Measurements from ENCODE around the gene ZNF618. TPM values are rescaled to one million over a fixed set of nuclear protein-coding genes. Genes with fewer than 3 reads are reported as not detected.

ZNF618 gene
- total and polyA plus RNA-seq, 8 donors = 5.1 to 14.0 (median 8.1) TPM

- H3K4me1 ChIP-seq = peaks cover 26 to 29% (median 26%) of the 10 kb centered on the region in 3 donors
- ATAC-seq = no peak
- 71 to 74% methylated on average over 11 of the region's 11 CpGs for WGBS, 2 donors
- intact Hi-C loops (cut with DNase I) = loop anchor here in 1 of 3 donors (5.0 kb wide), 1 partner anchor 208 kb away; no protein-coding TSS in a partner anchor
- H3K27ac ChIP-seq = no peak overlapping the region
- H3K9me3 ChIP-seq = no peaks in the 10 kb centered on the region
- no peak overlapping the region for H3K4me3 ChIP-seq
- no peak for FAIRE-seq
- DNase-seq = no peak
- TF ChIP-seq, protein P1, sequence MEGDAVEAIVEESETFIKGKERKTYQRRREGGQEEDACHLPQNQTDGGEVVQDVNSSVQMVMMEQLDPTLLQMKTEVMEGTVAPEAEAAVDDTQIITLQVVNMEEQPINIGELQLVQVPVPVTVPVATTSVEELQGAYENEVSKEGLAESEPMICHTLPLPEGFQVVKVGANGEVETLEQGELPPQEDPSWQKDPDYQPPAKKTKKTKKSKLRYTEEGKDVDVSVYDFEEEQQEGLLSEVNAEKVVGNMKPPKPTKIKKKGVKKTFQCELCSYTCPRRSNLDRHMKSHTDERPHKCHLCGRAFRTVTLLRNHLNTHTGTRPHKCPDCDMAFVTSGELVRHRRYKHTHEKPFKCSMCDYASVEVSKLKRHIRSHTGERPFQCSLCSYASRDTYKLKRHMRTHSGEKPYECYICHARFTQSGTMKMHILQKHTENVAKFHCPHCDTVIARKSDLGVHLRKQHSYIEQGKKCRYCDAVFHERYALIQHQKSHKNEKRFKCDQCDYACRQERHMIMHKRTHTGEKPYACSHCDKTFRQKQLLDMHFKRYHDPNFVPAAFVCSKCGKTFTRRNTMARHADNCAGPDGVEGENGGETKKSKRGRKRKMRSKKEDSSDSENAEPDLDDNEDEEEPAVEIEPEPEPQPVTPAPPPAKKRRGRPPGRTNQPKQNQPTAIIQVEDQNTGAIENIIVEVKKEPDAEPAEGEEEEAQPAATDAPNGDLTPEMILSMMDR (IDR thresholded peaks at IDR 0.05) = no peak
- H3K36me3 ChIP-seq = no peaks in the 10 kb centered on the region
- H3K27me3 ChIP-seq = no peaks in the 10 kb centered on the region
These were observed 208.4 kb downstream of the ZNF618 start for GRCh38 chr9:114084282-114085073.

DNA sequence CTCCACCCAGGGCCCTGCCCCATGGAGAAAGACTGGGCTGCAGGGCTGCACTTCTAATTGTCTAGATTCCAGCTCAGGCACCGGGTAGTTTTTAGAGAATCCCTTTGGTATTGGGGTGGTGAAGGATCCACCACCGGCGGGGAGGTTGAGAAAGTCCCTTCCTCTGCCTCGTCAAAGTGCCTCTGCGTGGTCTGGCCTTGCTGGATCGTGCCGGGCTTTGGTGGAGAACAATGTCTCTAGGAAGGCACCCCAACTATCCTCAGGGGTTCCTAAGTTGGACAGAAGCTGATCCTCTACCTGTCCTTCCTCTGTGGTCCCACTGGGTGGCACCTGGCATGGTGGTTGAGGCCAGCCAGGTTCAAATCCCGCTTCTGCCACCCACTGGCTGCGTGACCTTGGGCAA lies 209.3 kb downstream of the ZNF618 start:
- Histone ChIP-seq H3K27me3 (no peaks in the 10 kb centered on the region), H3K4me1 (peaks cover 17 to 21% (median 18%) of the 10 kb centered on the region in 3 donors), H3K27ac (no peak overlapping the region), H3K4me3 (no peak overlapping the region), H3K36me3 (no peaks in the 10 kb centered on the region), H3K9me3 (no peaks in the 10 kb centered on the region)
- 88 to 89% methylated on average over 8 to 9 of the region's 9 CpGs for WGBS, 2 donors
- ATAC-seq (no peak), FAIRE-seq (no peak), DNase-seq (no peak)
- TF ChIP-seq, protein P1 (IDR thresholded peaks at IDR 0.05) = no peak
- intact Hi-C loops (cut with DNase I) = no loop called here

DNA sequence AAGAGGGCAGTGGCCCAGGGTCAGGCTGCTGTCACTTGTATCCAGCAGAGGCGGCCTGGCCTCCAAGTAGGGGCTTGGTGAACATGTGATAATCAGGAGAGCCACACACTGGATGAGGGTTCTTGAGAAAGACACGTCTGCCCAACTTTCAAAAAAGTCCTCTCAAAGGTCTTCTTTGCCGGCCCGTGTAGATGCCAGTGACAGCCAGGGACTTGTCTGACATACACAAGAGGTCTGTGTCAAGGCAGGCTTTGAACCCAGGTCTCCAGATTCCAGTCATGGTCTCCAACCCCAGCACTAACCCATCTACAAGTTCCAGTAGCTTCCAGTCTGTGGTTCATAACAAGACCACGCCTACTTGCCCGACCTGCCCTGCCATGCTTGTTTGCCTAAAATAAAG lies 209.9 kb downstream of the ZNF618 start:
- Histone ChIP-seq H3K4me1 (peaks cover 14 to 17% (median 14%) of the 10 kb centered on the region in 3 donors), H3K9me3 (no peaks in the 10 kb centered on the region), H3K27me3 (no peaks in the 10 kb centered on the region), H3K27ac (no peak overlapping the region), H3K4me3 (no peak overlapping the region), H3K36me3 (no peaks in the 10 kb centered on the region)
- no peak for ATAC-seq
- intact Hi-C loops (cut with DNase I) = no loop called here
- TF ChIP-seq, protein P1 (IDR thresholded peaks at IDR 0.05) = no peak
- 86 to 89% methylated on average over 6 of the region's 6 CpGs for WGBS, 2 donors
- DNase-seq = no peak
- FAIRE-seq = no peak

- ATAC-seq = no peak
- intact Hi-C loops (cut with DNase I) = no loop called here
- WGBS, 2 donors = 86% methylated on average over 4 of the region's 4 CpGs
These were observed 210.5 kb downstream of the ZNF618 start for GRCh38 chr9:114086607-114087006.

More at GRCh38 chr9:114086607-114087006, 210.5 kb downstream of the ZNF618 start:
- Histone ChIP-seq H3K4me3 (no peak overlapping the region), H3K27me3 (no peaks in the 10 kb centered on the region), H3K27ac (no peak overlapping the region), H3K36me3 (no peaks in the 10 kb centered on the region), H3K4me1 (peaks cover 8 to 11% (median 8%) of the 10 kb centered on the region in 3 donors), H3K9me3 (no peaks in the 10 kb centered on the region)
- FAIRE-seq (no peak), DNase-seq (no peak)
- TF ChIP-seq, protein P1 (IDR thresholded peaks at IDR 0.05) = no peak
